Erythroblast (primary cell): ENCODE results near the gene NCKAP5.

ENCODE experiments used
- GATA1 ChIP-seq: IDR thresholded peaks from 2 replicates; pipeline ENCODE4 v1.6.1; 2011; ENCODE audit warnings: low read depth, mild to moderate bottlenecking, control low read depth, low read length, moderate library complexity
- POLR2A ChIP-seq: IDR thresholded peaks from 2 replicates; pipeline ENCODE4 v1.6.1; 2011; ENCODE audit warnings: mild to moderate bottlenecking, low read length

DNA sequence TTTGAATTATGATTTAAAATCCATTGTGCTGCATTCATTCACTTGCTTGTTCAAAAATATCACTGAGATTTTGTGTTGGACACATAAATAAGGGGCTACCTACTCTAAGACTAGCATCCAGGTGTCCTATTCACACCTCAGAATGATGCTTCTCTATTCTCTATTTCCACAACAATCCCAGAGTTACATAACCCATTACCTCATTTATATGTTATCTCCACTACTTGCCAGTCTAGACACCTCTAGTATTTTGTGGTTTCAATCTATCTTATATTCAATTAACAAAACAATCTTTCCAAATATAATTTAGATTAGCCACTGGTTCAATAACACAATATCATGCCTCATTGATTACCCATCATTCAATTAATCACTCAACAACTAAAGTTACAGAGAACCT, 409.8 kb downstream of the NCKAP5 start:
- TF ChIP-seq POLR2A (no peak), GATA1 (no peak)
